B cell (primary cell): ENCODE results near the gene SMIM17. TPM values are rescaled to one million over a fixed set of nuclear protein-coding genes. Genes with fewer than 3 reads are reported as not detected.
A peak's percentile ranks its signal among the peaks of the same experiment; 100 is the strongest.

Experiments
- ATAC-seq: fragments of 200-7000 bp; cut with Tn5 transposase; one replicate; pipeline ENCODE4 v1.10.0; 2021; ENCODE audit warnings: low read depth, mild to moderate bottlenecking, moderate number of reproducible peaks, moderate library complexity
- CTCF ChIA-PET: fragments of 350-600 bp; sonication (Branson Sonifier 250); formaldehyde crosslinking; loops from one replicate; lab custom pipeline; 2021; ENCODE audit warnings: antibody characterized with exemption, inconsistent platforms; lab: Charles Lee
- POLR2A ChIA-PET: fragments of 350-600 bp; sonication (Branson Sonifier 250); formaldehyde crosslinking; loops from one replicate; lab custom pipeline; 2021; ENCODE audit warnings: antibody characterized with exemption; lab: Charles Lee
- DNase-seq: peaks from one replicate; pipeline ENCODE4 v3.0.0; 2013
- H2AFZ ChIP-seq: 2 replicates; pipeline ENCODE4 v1.6.1; 2012; ENCODE audit warnings: mild to moderate bottlenecking, low read depth, low read length; ENCODE audit not compliant: insufficient read depth, poor library complexity, severe bottlenecking
- H3K27ac ChIP-seq, 2 donors: 1 replicate in 1 of 2; 2 replicates in 1 of 2; pipeline ENCODE4 v1.5.1; 2012 to 2013; ENCODE audit warnings: low read length in 2 of 2, mild to moderate bottlenecking in 2 of 2, moderate library complexity in 1 of 2
- H3K27me3 ChIP-seq, 4 experiments: fragments of 200-600 bp in 1 of 4; sonication (generic) in 1 of 4; replicated peaks in 1 of 4; 1 replicate in 2 of 4; 2 replicates in 2 of 4; pipeline versions ENCODE4 v1.6.1 to v1.7.0; 2013 to 2016; ENCODE audit warnings: low read length in 3 of 4, mild to moderate bottlenecking in 2 of 4, mixed read lengths in 1 of 4, moderate library complexity in 1 of 4; ENCODE audit not compliant: insufficient read depth in 4 of 4, control insufficient read depth in 3 of 4; ENCODE audit errors: control extremely low read depth in 1 of 4
- H3K36me3 ChIP-seq, 2 experiments: replicated peaks in 1 of 2; 1 replicate in 1 of 2; 2 replicates in 1 of 2; pipeline versions ENCODE4 v1.6.1 to v1.7.1; 2013; ENCODE audit warnings: low read length in 1 of 2; ENCODE audit not compliant: insufficient read depth in 2 of 2, control insufficient read depth in 1 of 2; ENCODE audit errors: control extremely low read depth in 1 of 2, extremely low read depth in 1 of 2
- H3K4me1 ChIP-seq, 2 donors: fragments of 200-600 bp in 1 of 2; sonication (generic) in 1 of 2; 1 replicate in 1 of 2; 2 replicates in 1 of 2; pipeline versions ENCODE4 v1.5.1 to v1.6.1; 2013 to 2017; ENCODE audit warnings: low read length in 2 of 2; ENCODE audit not compliant: control insufficient read depth in 2 of 2, insufficient read depth in 2 of 2
- H3K4me2 ChIP-seq: replicated peaks from 2 replicates; pipeline ENCODE3; 2012; ENCODE audit warnings: mild to moderate bottlenecking, low read depth, low read length; ENCODE audit not compliant: poor library complexity, severe bottlenecking
- H3K4me3 ChIP-seq, 5 experiments: fragments of 200-600 bp in 1 of 5; sonication (generic) in 1 of 5; 1 replicate in 3 of 5; 2 replicates in 2 of 5; pipeline versions ENCODE4 v1.5.1 to v1.7.0; 2011 to 2016; ENCODE audit warnings: low read length in 4 of 5, mild to moderate bottlenecking in 4 of 5, low read depth in 2 of 5, control low read depth in 1 of 5, moderate library complexity in 1 of 5; ENCODE audit not compliant: insufficient read depth in 1 of 5; ENCODE audit errors: control extremely low read depth in 1 of 5, extremely low read depth in 1 of 5
- H3K79me2 ChIP-seq: fragments of 200-600 bp; sonication (generic); one replicate; pipeline ENCODE4 v1.6.0; 2016; ENCODE audit warnings: low read length; ENCODE audit not compliant: control insufficient read depth, insufficient read depth
- H3K9ac ChIP-seq: fragments of 200-600 bp; sonication (generic); 2 replicates; pipeline ENCODE4 v1.6.1; 2017; ENCODE audit warnings: mild to moderate bottlenecking, low read length, moderate library complexity
- H3K9me3 ChIP-seq, 3 donors: one replicate each; pipeline versions ENCODE4 v1.6.1 to v1.7.1; 2013; ENCODE audit warnings: low read length in 2 of 3; ENCODE audit not compliant: control insufficient read depth in 2 of 3, insufficient read depth in 1 of 3; ENCODE audit errors: control extremely low read depth in 1 of 3
- H4K20me1 ChIP-seq: 2 replicates; pipeline ENCODE4 v1.6.0; 2012; ENCODE audit warnings: mild to moderate bottlenecking, low read length; ENCODE audit not compliant: insufficient read depth, control insufficient read depth, poor library complexity, severe bottlenecking
- H3K27ac Mint-ChIP-seq: one replicate; pipeline ENCODE4 v1.8.0; 2021; ENCODE audit warnings: mixed read lengths
- H3K27me3 Mint-ChIP-seq: one replicate; pipeline ENCODE4 v1.8.0; 2021; ENCODE audit warnings: mixed read lengths
- H3K4me1 Mint-ChIP-seq: one replicate; pipeline ENCODE4 v1.8.0; 2021; ENCODE audit warnings: mixed read lengths
- H3K4me3 Mint-ChIP-seq: one replicate; pipeline ENCODE4 v1.8.0; 2021; ENCODE audit warnings: mixed read lengths
- H3K9me3 Mint-ChIP-seq: one replicate; pipeline ENCODE4 v1.8.0; 2022; ENCODE audit warnings: mixed read lengths; ENCODE audit not compliant: insufficient read depth
- CTCF ChIP-seq: fragments of 200-600 bp; IDR thresholded peaks from one replicate; pipeline ENCODE4 v1.8.0; 2022; ENCODE audit warnings: antibody characterized with exemption, mild to moderate bottlenecking
- EZH2 ChIP-seq: IDR thresholded peaks from 2 replicates; pipeline ENCODE4 v1.6.1; 2012; ENCODE audit warnings: borderline replicate concordance, low read depth, mild to moderate bottlenecking, moderate library complexity, low read length; ENCODE audit not compliant: insufficient read depth, poor library complexity, severe bottlenecking
- WGBS: methylation state at CpG from one replicate; pipeline ENCODE4 v1.1.5; 2013; ENCODE audit warnings: missing lambda C conversion rate; ENCODE audit not compliant: insufficient coverage; 5-methylcytosine and 5-hydroxymethylcytosine counted together
- intact Hi-C: fragments of 100-400 bp; cut with micrococcal nuclease; formaldehyde crosslinking; loops from one replicate; pipeline ENCODE4 v1.10.0; 2022
- polyA plus RNA-seq: library from polyadenylated mRNA; depleted of rRNA; stranded (reverse); fragments of >200 nt; gene quantifications from 2 replicates; pipeline ENCODE4 v1.2.3, GENCODE V29; 2012
- total RNA-seq, 2 donors: library from RNA; stranded (reverse); fragments of 120-200 nt in 1 of 2; gene quantifications; 1 replicate in 1 of 2; 2 replicates in 1 of 2; pipeline versions ENCODE4 v1.2.3 to v1.2.4, GENCODE V29; 2013 to 2022

SMIM17 gene
- total and polyA plus RNA-seq, 2 donors (not counting 1 experiment from before 2014, with no cell fraction given): not detected

GRCh38 chr19:56594783-56595547, 48.0 kb upstream of the SMIM17 start, which contains the start of gene ZNF71:
ZNF71 (plus strand) TSS chr19:56595302; CDS start chr19:56601559, 6,257 bp downstream.
- peak within 1 kb of the TSS; percentile 93 for H3K4me3 Mint-ChIP-seq
- Histone ChIP-seq H3K4me1 (peaks cover 11 to 20% of the 10 kb centered on the region in 2 donors), H3K4me2 (peak within 1 kb of the TSS; percentile 96), H3K79me2 (peaks cover 39% of the 10 kb centered on the region), H3K4me3 (peak within 1 kb of the TSS; percentile 22 to 88 (median 68)), H3K27me3 (peaks cover 0 to 4% (median 0%) of the 10 kb centered on the region in 4 experiments), H3K9ac (peak within 1 kb of the TSS; percentile 91), H4K20me1 (no peaks in the 10 kb centered on the region), H2AFZ (peak within 1 kb of the TSS; percentile 100), H3K36me3 (no peaks in the 10 kb centered on the region), H3K9me3 (peaks cover 0 to 17% (median 1%) of the 10 kb centered on the region in 3 donors), H3K27ac (peak within 1 kb of the TSS; percentile 49 to 88)
- H3K27ac Mint-ChIP-seq: peak within 1 kb of the TSS; percentile 90
- peaks cover 5% of the 10 kb centered on the region for H3K9me3 Mint-ChIP-seq
- H3K4me1 Mint-ChIP-seq: peaks cover 19% of the 10 kb centered on the region
- CTCF ChIA-PET: no interaction called here
- H3K27me3 Mint-ChIP-seq: no peaks in the 10 kb centered on the region
- POLR2A ChIA-PET: interaction anchor here (0.6 to 1.2 kb wide), 4 partner anchors 56 to 417 kb away, joined by 3 to 19 read pairs (median 6); partner anchors contain the start of genes ZFP28 and ZNF582
- TF ChIP-seq EZH2: no peak
- 3% methylated on average over 52 of the region's 52 CpGs for WGBS
- ATAC-seq: peak; percentile 94
- intact Hi-C loops: loop anchor here (1.0 to 10.0 kb wide), 3 partner anchors 28 to 191 kb away; partner anchors contain the start of genes ZNF470 and ZNF583
- peak; percentile 89 for DNase-seq

- peaks cover 19% of the 10 kb centered on the region for H3K4me1 Mint-ChIP-seq
- intact Hi-C loops: loop anchor here (1.0 to 10.0 kb wide), 3 partner anchors 28 to 191 kb away; partner anchors contain the start of genes ZNF470 and ZNF583
These were observed 47.4 kb upstream of the SMIM17 start for GRCh38 chr19:56595548-56595899.

More at GRCh38 chr19:56595548-56595899, 47.4 kb upstream of the SMIM17 start:
- Histone ChIP-seq H3K9ac (peak overlapping the region; percentile 91), H3K27me3 (no peaks in the 10 kb centered on the region), H3K36me3 (no peaks in the 10 kb centered on the region), H4K20me1 (no peaks in the 10 kb centered on the region), H3K4me3 (peak overlapping the region; percentile 22 to 88 (median 68)), H2AFZ (peak overlapping the region; percentile 100), H3K4me2 (peak overlapping the region; percentile 96), H3K27ac (peak overlapping the region in 1 of 2 donors; percentile 88), H3K4me1 (peaks cover 11 to 20% of the 10 kb centered on the region in 2 donors), H3K79me2 (peaks cover 43% of the 10 kb centered on the region), H3K9me3 (peaks cover 0 to 13% (median under 1%) of the 10 kb centered on the region in 3 donors)
- DNase-seq (no peak), ATAC-seq (peak; percentile 8)
- no peaks in the 10 kb centered on the region for H3K27me3 Mint-ChIP-seq
- H3K27ac Mint-ChIP-seq: peak overlapping the region; percentile 90
- CTCF ChIA-PET: no interaction called here
- H3K4me3 Mint-ChIP-seq: peak overlapping the region; percentile 93
- POLR2A ChIA-PET: interaction anchor here (0.6 to 1.2 kb wide), 5 partner anchors 57 to 1019 kb away, joined by 3 to 19 read pairs (median 5); partner anchors contain the start of genes ZFP28, ZNF134 and ZNF582
- no peak for TF ChIP-seq CTCF
- no peak for TF ChIP-seq EZH2
- peaks cover 5% of the 10 kb centered on the region for H3K9me3 Mint-ChIP-seq
- 0% methylated on average over 4 of the region's 4 CpGs for WGBS
